K562 (cell line): ENCODE data around the gene UMODL1. TPM values are rescaled to one million over a fixed set of nuclear protein-coding genes. Genes with fewer than 3 reads are reported as not detected.
A peak's percentile ranks its signal among the peaks of the same experiment; 100 is the strongest.

Experiments used
- ATAC-seq: fragments of 200-7000 bp; cut with Tn5 transposase; 3 replicates; pipeline ENCODE4 v1.9.1; 2020; ENCODE audit warnings: moderate library complexity
- BruUV-seq: library from RNA; stranded (reverse); fragments of 400-500 nt; replicated peaks from 2 replicates; lab custom pipeline; 2021; lab: Mats Ljungman, UMichigan
- CTCF ChIA-PET: fragments of 300-600 bp; formaldehyde crosslinking; extraction: SDS; loops from one replicate; lab custom pipeline; 2021; ENCODE audit warnings: low intra/inter-chr PET ratio; lab: Yijun Ruan, JAX
- POLR2A ChIA-PET: fragments of 300-600, 350-650 bp; sonication (Branson Sonifier 250); formaldehyde crosslinking; extraction: SDS; loops from one replicate; lab custom pipeline; 2021; ENCODE audit warnings: antibody characterized with exemption, inconsistent platforms; lab: Yijun Ruan, JAX
- DNase-seq, 4 experiments: peaks; one replicate each; pipeline versions ENCODE4 v3.0.0 to v3.0.0-alpha.2; 2011 to 2018; ENCODE audit warnings: low spot score in 3 of 4, mixed read lengths in 3 of 4; ENCODE audit errors: extremely low read depth in 1 of 4
- FAIRE-seq: peaks from 2 replicates; lab custom pipeline; 2011; peaks lifted over from hg19 to GRCh38; lab: Jason Lieb, UNC
- H2AFZ ChIP-seq: 2 replicates; pipeline ENCODE4 v1.6.0; 2011; ENCODE audit warnings: low read depth, low read length, control low read depth, inconsistent platforms
- H3K27ac ChIP-seq: fragments of 200-600 bp; 3 replicates; pipeline ENCODE4 v1.8.0; 2011; ENCODE audit warnings: low read depth, mild to moderate bottlenecking, control low read depth, inconsistent platforms, low read length, moderate library complexity, mixed read lengths; ENCODE audit errors: extremely low read depth
- H3K27me3 ChIP-seq, 2 experiments: fragments of 300-600 bp in 1 of 2; 2 replicates in 1 of 2; 3 replicates in 1 of 2; pipeline versions ENCODE4 v1.6.0 to v1.8.0; 2011; ENCODE audit warnings: inconsistent platforms in 2 of 2, low read length in 2 of 2, mild to moderate bottlenecking in 1 of 2, mixed read lengths in 1 of 2, moderate library complexity in 1 of 2; ENCODE audit not compliant: control insufficient read depth in 2 of 2, insufficient read depth in 2 of 2
- H3K36me3 ChIP-seq: fragments of 300-600 bp; 3 replicates; pipeline ENCODE4 v1.8.0; 2011; ENCODE audit warnings: mild to moderate bottlenecking, low read length, inconsistent platforms; ENCODE audit not compliant: control insufficient read depth, insufficient read depth
- H3K4me1 ChIP-seq, 2 experiments: fragments of 200-600 bp in 1 of 2; replicated peaks in 1 of 2; 2 replicates in 1 of 2; 3 replicates in 1 of 2; pipeline versions ENCODE4 v1.5.1 to v1.8.0; 2011; ENCODE audit warnings: inconsistent platforms in 2 of 2, low read length in 2 of 2, mild to moderate bottlenecking in 1 of 2, mixed read lengths in 1 of 2, moderate library complexity in 1 of 2; ENCODE audit not compliant: control insufficient read depth in 2 of 2, insufficient read depth in 2 of 2
- H3K4me2 ChIP-seq: 2 replicates; pipeline ENCODE4 v1.6.1; 2011; ENCODE audit warnings: low read length, control low read depth, inconsistent platforms, mixed read lengths; ENCODE audit not compliant: insufficient read depth
- H3K4me3 ChIP-seq: fragments of 200-600 bp; sonication (generic), shearing (Covaris generic); 2 replicates; pipeline ENCODE4 v1.5.1; 2016; ENCODE audit warnings: control low read depth, inconsistent platforms
- H3K79me2 ChIP-seq: fragments of 200-600 bp; 3 replicates; pipeline ENCODE4 v1.8.0; 2011; ENCODE audit warnings: low read length, inconsistent platforms; ENCODE audit not compliant: control insufficient read depth, insufficient read depth
- H3K9ac ChIP-seq, 2 experiments: 2 replicates each; pipeline versions ENCODE4 v1.6.0 to v1.6.1; 2011; ENCODE audit warnings: low read depth in 2 of 2, low read length in 2 of 2, control low read depth in 1 of 2, inconsistent platforms in 1 of 2, mild to moderate bottlenecking in 1 of 2, mixed read lengths in 1 of 2; ENCODE audit not compliant: insufficient read depth in 1 of 2
- H3K9me1 ChIP-seq: one replicate; pipeline ENCODE4 v1.6.0; 2011; ENCODE audit warnings: inconsistent platforms, mild to moderate bottlenecking, low read length, moderate library complexity; ENCODE audit not compliant: control insufficient read depth, insufficient read depth
- H3K9me3 ChIP-seq: replicated peaks from 2 replicates; pipeline ENCODE4 v1.5.1; 2011; ENCODE audit warnings: low read depth, low read length, inconsistent platforms; ENCODE audit not compliant: control insufficient read depth, insufficient read depth
- H4K20me1 ChIP-seq: replicated peaks from 2 replicates; pipeline ENCODE4 v1.6.1; 2011; ENCODE audit warnings: low read length, inconsistent platforms, mixed read lengths; ENCODE audit not compliant: control insufficient read depth, insufficient read depth
- ATF4 ChIP-seq: fragments of 450-650 bp; formaldehyde crosslinking; IDR thresholded peaks from 2 replicates; pipeline ENCODE4 v1.4.0; 2022; ENCODE audit warnings: mild to moderate bottlenecking, moderate library complexity
- CBFA2T3 ChIP-seq: fragments of 450-650 bp; IDR thresholded peaks from 2 replicates; pipeline ENCODE4 v1.6.1; 2017
- PKNOX1 ChIP-seq: fragments of 450-650 bp; IDR thresholded peaks from 2 replicates; pipeline ENCODE4 v1.6.1; 2016
- ZFP30 ChIP-seq: fragments of 250-450 bp; sonication (Bioruptor Pico); IDR thresholded peaks from 2 replicates; pipeline ENCODE4 v1.8.0; 2022; ENCODE audit warnings: moderate library complexity, mild to moderate bottlenecking, inconsistent platforms, borderline replicate concordance
- ZNF23 ChIP-seq: fragments of 250-450 bp; sonication (Bioruptor Pico); IDR thresholded peaks from 2 replicates; pipeline ENCODE4 v1.4.0; 2020; ENCODE audit warnings: mild to moderate bottlenecking
- WGBS: fragments of 100-300 bp; shearing (Covaris generic); methylation state at CpG from one replicate; pipeline ENCODE4 v1.1.6; 2016; ENCODE audit warnings: low coverage, mixed read lengths; ENCODE audit not compliant: insufficient coverage; ENCODE audit errors: missing lambda C conversion rate; 5-methylcytosine and 5-hydroxymethylcytosine counted together
- in situ Hi-C: fragments of 300-500 bp; cut with MboI; formaldehyde crosslinking; loops from 4 replicates; pipeline ENCODE4 v1.15.0; 2018; ENCODE audit warnings: inconsistent platforms, mixed read lengths
- intact Hi-C: fragments of 100-400 bp; cut with micrococcal nuclease; formaldehyde crosslinking; loops from 2 replicates; pipeline ENCODE4 v1.14.2; 2022
- polyA plus RNA-seq, 8 experiments: library from polyadenylated mRNA; depleted of rRNA in 4 of 8; stranded (reverse) in 5 of 8; unstranded in 3 of 8; fragments of >200 nt; fragmentation: Nextera tagmentation in 2 of 8; fragmentation: Illumina TruSeq in 1 of 8; extraction: Ambion mirVana in 2 of 8; extraction: Trizol in 1 of 8; gene quantifications; 2 replicates each; pipeline versions ENCODE4 v1.2.1 to v1.2.3, GENCODE V29; 2011 to 2014; ENCODE audit warnings: inconsistent platforms in 1 of 8, missing spikeins in 1 of 8
- total RNA-seq, 7 experiments: library from RNA; depleted of rRNA in 6 of 7; stranded (reverse); fragments of >200 nt in 6 of 7; fragmentation: Illumina TruSeq in 2 of 7; extraction: Trizol in 2 of 7; gene quantifications; 2 replicates each; pipeline versions ENCODE4 v1.2.1 to v1.2.3, GENCODE V29; 2011 to 2021; ENCODE audit warnings: low replicate concordance in 1 of 7

Gene UMODL1
- total and polyA plus RNA-seq, 9 of the 15 experiments (the other 6 are each of a cell fraction or from before 2014, with no cell fraction given) = not detected

- peaks cover 28% of the 10 kb centered on the region; the same call in 1 of the 2 replicates for H4K20me1 ChIP-seq
- intact Hi-C loops (loop anchor here (5.0 kb wide), 1 partner anchor 304 kb away; no protein-coding TSS in a partner anchor), in situ Hi-C loops (no loop called here)
- no peak overlapping the region for H3K4me2 ChIP-seq
- H3K4me1 ChIP-seq = peaks cover 0 to 8% of the 10 kb centered on the region in 2 experiments; a peak in 1 of 5 replicates
- WGBS = 3% methylated on average over 2 of the region's 2 CpGs
- peak in 1 of 4 experiments; percentile 15 for DNase-seq
- no peaks in the 10 kb centered on the region for H3K79me2 ChIP-seq
- no peak overlapping the region for H3K4me3 ChIP-seq
- H3K27ac ChIP-seq = no peak overlapping the region
- H2AFZ ChIP-seq = no peak overlapping the region
- no peaks in the 10 kb centered on the region for H3K9me3 ChIP-seq
- POLR2A ChIA-PET = interaction anchor here (0.6 to 1.3 kb wide), 4 partner anchors 9 to 1122 kb away, joined by 3 read pairs; no protein-coding TSS in a partner anchor
- H3K9ac ChIP-seq = no peak overlapping the region
- no peak for ATAC-seq
- no TSS peak for BruUV-seq
- peaks cover 34 to 72% of the 10 kb centered on the region in 2 experiments; a peak in 4 of 5 replicates for H3K27me3 ChIP-seq
- peak; percentile 42 for FAIRE-seq
- TF ChIP-seq ZNF23 (no peak), PKNOX1 (peak; percentile 82), ZFP30 (CRISPR knock-in tag) (no peak), CBFA2T3 (peak; percentile 23; the same call in 1 of the 2 replicates), ATF4 (no peak)
- TF ChIP-seq, all 486 proteins: peak for 2
- CTCF ChIA-PET = no interaction called here
- Histone ChIP-seq H3K9me1 (no peaks in the 10 kb centered on the region), H3K36me3 (no peaks in the 10 kb centered on the region)
These were observed 77.0 kb downstream of the UMODL1 start for GRCh38 chr21:42148097-42148496.
